Osteoblast (primary cell): ENCODE data around the gene FAM167B. TPM values are rescaled to one million over a fixed set of nuclear protein-coding genes. Genes with fewer than 3 reads are reported as not detected.

Source experiments
- DNase-seq: peaks from one replicate; pipeline ENCODE4 v3.0.0; 2011; ENCODE audit warnings: low spot score, mixed read lengths; ENCODE audit not compliant: insufficient read length; ENCODE audit errors: missing footprints
- H2AFZ ChIP-seq: 2 replicates; pipeline ENCODE4 v1.6.0; 2011; ENCODE audit warnings: mild to moderate bottlenecking, low read length
- H3K27ac ChIP-seq: 2 replicates; pipeline ENCODE4 v1.5.1; 2011; ENCODE audit warnings: mild to moderate bottlenecking, low read depth, low read length, moderate library complexity
- H3K27me3 ChIP-seq: 2 replicates; pipeline ENCODE4 v1.6.0; 2012; ENCODE audit warnings: mild to moderate bottlenecking, control low read depth, inconsistent platforms, low read length, moderate library complexity; ENCODE audit not compliant: insufficient read depth
- H3K36me3 ChIP-seq: 2 replicates; pipeline ENCODE4 v1.5.1; 2011; ENCODE audit warnings: mild to moderate bottlenecking, low read length, control low read depth, moderate library complexity; ENCODE audit not compliant: insufficient read depth
- H3K4me1 ChIP-seq: 2 replicates; pipeline ENCODE4 v1.5.1; 2011; ENCODE audit warnings: mild to moderate bottlenecking, low read length, control low read depth, moderate library complexity; ENCODE audit not compliant: insufficient read depth
- H3K4me2 ChIP-seq: 2 replicates; pipeline ENCODE4 v1.6.0; 2011; ENCODE audit warnings: mild to moderate bottlenecking, low read length; ENCODE audit not compliant: insufficient read depth
- H3K4me3 ChIP-seq: fragments of 200-600 bp; sonication (generic); 3 replicates; pipeline ENCODE4 v1.5.1; 2012; ENCODE audit warnings: mild to moderate bottlenecking, low read length, inconsistent platforms; ENCODE audit not compliant: insufficient read depth
- H3K79me2 ChIP-seq: 2 replicates; pipeline ENCODE4 v1.6.0; 2012; ENCODE audit warnings: mild to moderate bottlenecking, low read length, control low read depth, inconsistent platforms; ENCODE audit not compliant: insufficient read depth
- H3K9me3 ChIP-seq: 2 replicates; pipeline ENCODE4 v1.5.1; 2011; ENCODE audit warnings: low read depth, low read length, control low read depth
- H4K20me1 ChIP-seq: 2 replicates; pipeline ENCODE4 v1.6.0; 2012; ENCODE audit warnings: mild to moderate bottlenecking, low read length, control low read depth; ENCODE audit not compliant: insufficient read depth
- total RNA-seq: library from RNA; depleted of rRNA; stranded (reverse); fragments of >200 nt; gene quantifications from 2 replicates; pipeline ENCODE4 v1.2.3, GENCODE V29; 2012
- TF ChIP-seq, protein P1 (sequence below): IDR thresholded peaks from 2 replicates; pipeline ENCODE4 v1.5.1; 2011; ENCODE audit warnings: mild to moderate bottlenecking, low read depth, low read length, moderate library complexity; ENCODE audit errors: extremely low read depth

The FAM167B gene
- total RNA-seq, 1 donor: 2.5 TPM

DNA sequence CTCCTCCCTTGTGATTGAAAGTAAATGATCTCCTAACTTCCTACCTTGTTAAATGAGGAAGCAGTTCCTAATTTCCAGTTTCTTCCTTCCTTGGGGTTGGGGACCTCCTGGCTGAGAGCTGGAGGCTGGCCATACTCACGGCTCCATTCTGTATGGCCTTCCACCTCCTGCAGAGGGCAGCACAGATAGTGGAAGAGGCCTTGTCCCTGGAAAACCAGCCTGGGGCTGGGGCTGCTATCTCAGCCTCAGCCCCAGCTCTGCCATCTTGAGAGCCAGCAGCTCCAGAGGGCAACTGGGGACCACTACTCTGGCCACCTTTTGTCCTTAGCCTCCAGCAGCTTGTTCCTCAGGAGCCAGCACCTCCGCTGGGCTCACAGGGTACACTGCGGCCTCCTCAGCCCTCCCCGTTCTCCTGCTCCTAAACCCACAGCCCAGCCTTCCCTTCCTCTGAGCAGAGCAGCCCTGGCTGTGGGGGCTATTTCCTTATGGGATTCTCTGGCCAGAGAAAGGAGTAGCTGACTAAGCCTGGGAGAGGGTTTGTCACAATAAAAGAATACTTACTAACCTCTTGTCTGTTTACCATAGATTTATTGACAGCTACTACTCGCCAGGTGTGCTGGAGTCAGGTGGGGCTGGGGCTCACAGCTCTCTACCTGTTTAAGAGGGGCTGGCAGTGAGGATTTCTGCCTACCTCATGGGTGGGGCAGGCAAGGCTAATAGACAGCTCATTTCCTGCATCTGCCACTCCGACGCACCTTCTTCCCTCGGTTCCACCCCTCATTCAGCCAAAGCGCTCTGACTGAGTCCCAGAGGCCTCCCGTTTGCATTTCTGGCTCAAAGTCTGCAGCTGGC, 31.2 kb upstream of the FAM167B start:
- TF ChIP-seq, protein P1, sequence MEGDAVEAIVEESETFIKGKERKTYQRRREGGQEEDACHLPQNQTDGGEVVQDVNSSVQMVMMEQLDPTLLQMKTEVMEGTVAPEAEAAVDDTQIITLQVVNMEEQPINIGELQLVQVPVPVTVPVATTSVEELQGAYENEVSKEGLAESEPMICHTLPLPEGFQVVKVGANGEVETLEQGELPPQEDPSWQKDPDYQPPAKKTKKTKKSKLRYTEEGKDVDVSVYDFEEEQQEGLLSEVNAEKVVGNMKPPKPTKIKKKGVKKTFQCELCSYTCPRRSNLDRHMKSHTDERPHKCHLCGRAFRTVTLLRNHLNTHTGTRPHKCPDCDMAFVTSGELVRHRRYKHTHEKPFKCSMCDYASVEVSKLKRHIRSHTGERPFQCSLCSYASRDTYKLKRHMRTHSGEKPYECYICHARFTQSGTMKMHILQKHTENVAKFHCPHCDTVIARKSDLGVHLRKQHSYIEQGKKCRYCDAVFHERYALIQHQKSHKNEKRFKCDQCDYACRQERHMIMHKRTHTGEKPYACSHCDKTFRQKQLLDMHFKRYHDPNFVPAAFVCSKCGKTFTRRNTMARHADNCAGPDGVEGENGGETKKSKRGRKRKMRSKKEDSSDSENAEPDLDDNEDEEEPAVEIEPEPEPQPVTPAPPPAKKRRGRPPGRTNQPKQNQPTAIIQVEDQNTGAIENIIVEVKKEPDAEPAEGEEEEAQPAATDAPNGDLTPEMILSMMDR: peak; percentile 87
- Histone ChIP-seq H3K9me3 (no peaks in the 10 kb centered on the region), H3K79me2 (peaks cover 13% of the 10 kb centered on the region), H3K4me1 (peaks cover 6% of the 10 kb centered on the region), H3K36me3 (peaks cover 45% of the 10 kb centered on the region), H3K4me3 (no peak overlapping the region), H3K27ac (no peak overlapping the region), H3K4me2 (no peak overlapping the region), H3K27me3 (no peaks in the 10 kb centered on the region), H2AFZ (no peak overlapping the region), H4K20me1 (peaks cover 2% of the 10 kb centered on the region)
- DNase-seq: peak; percentile 92

GRCh38 chr1:32216566-32216965, 30.5 kb upstream of the FAM167B start:
- Histone ChIP-seq H3K9me3 (no peaks in the 10 kb centered on the region), H4K20me1 (peaks cover 2% of the 10 kb centered on the region), H3K4me1 (peaks cover 13% of the 10 kb centered on the region), H3K4me3 (no peak overlapping the region), H3K27ac (no peak overlapping the region), H3K79me2 (peaks cover 20% of the 10 kb centered on the region), H3K27me3 (no peaks in the 10 kb centered on the region), H2AFZ (no peak overlapping the region), H3K36me3 (peaks cover 45% of the 10 kb centered on the region), H3K4me2 (no peak overlapping the region)
- no peak for DNase-seq
- TF ChIP-seq, protein P1: no peak

- DNase-seq: no peak
- TF ChIP-seq, protein P1: no peak
- Histone ChIP-seq H4K20me1 (peaks cover 2% of the 10 kb centered on the region), H2AFZ (no peak overlapping the region), H3K4me2 (no peak overlapping the region), H3K4me1 (peaks cover 28% of the 10 kb centered on the region), H3K27ac (no peak overlapping the region), H3K4me3 (no peak overlapping the region), H3K27me3 (no peaks in the 10 kb centered on the region), H3K79me2 (peaks cover 45% of the 10 kb centered on the region), H3K9me3 (no peaks in the 10 kb centered on the region), H3K36me3 (peaks cover 49% of the 10 kb centered on the region)
These were observed 28.0 kb upstream of the FAM167B start for GRCh38 chr1:32219022-32219421.

- H3K27ac ChIP-seq: peak overlapping the region; percentile 100
These were observed 26.1 kb upstream of the FAM167B start for GRCh38 chr1:32220746-32221580.

More at GRCh38 chr1:32220746-32221580, 26.1 kb upstream of the FAM167B start:
- no peaks in the 10 kb centered on the region for H4K20me1 ChIP-seq
- no peaks in the 10 kb centered on the region for H3K27me3 ChIP-seq
- peaks cover 53% of the 10 kb centered on the region for H3K79me2 ChIP-seq
- no peaks in the 10 kb centered on the region for H3K9me3 ChIP-seq
- TF ChIP-seq, protein P1: no peak
- peaks cover 29% of the 10 kb centered on the region for H3K4me1 ChIP-seq
- DNase-seq: peak; percentile 22
- H3K36me3 ChIP-seq: peaks cover 43% of the 10 kb centered on the region
- H2AFZ ChIP-seq: peak overlapping the region; percentile 20
- H3K4me2 ChIP-seq: peak overlapping the region; percentile 100
- H3K4me3 ChIP-seq: peak overlapping the region; percentile 100
